Chondrocyte (in vitro differentiated cells): ENCODE measurements around the gene DOC2A. TPM values are rescaled to one million over a fixed set of nuclear protein-coding genes. Genes with fewer than 3 reads are reported as not detected.

ENCODE experiments used
- DNase-seq: peaks from one replicate; pipeline ENCODE4 v3.0.0; 2021; ENCODE audit warnings: mixed read lengths, low spot score
- H3K27ac Mint-ChIP-seq: one replicate; pipeline ENCODE4 v1.8.0; 2021; ENCODE audit warnings: mild to moderate bottlenecking, moderate library complexity, mixed read lengths; ENCODE audit not compliant: unreplicated experiment
- H3K27me3 Mint-ChIP-seq: 2 replicates; pipeline ENCODE4 v1.8.0; 2021; ENCODE audit warnings: low read depth, mixed read lengths
- H3K36me3 Mint-ChIP-seq: 2 replicates; pipeline ENCODE4 v1.8.0; 2021; ENCODE audit warnings: low read depth, mixed read lengths
- H3K4me1 Mint-ChIP-seq: 2 replicates; pipeline ENCODE4 v1.8.0; 2021; ENCODE audit warnings: low read depth, mild to moderate bottlenecking, mixed read lengths
- H3K4me3 Mint-ChIP-seq: one replicate; pipeline ENCODE4 v1.8.0; 2021; ENCODE audit warnings: mild to moderate bottlenecking, moderate library complexity, mixed read lengths; ENCODE audit not compliant: unreplicated experiment
- H3K9me3 Mint-ChIP-seq: 2 replicates; pipeline ENCODE4 v1.8.0; 2021; ENCODE audit warnings: low read depth, mixed read lengths
- total RNA-seq: library from RNA; stranded (reverse); gene quantifications from 3 replicates; pipeline ENCODE4 v1.2.1, GENCODE V29; 2021
- TF ChIP-seq, protein P1 (sequence below): fragments of 200-600 bp; sonication (generic); IDR thresholded peaks from 2 replicates; pipeline ENCODE4 v1.5.0; 2021; ENCODE audit warnings: antibody characterized with exemption, mild to moderate bottlenecking, moderate library complexity

Gene DOC2A
- total RNA-seq, 1 donor from 2014 or later, result 0.15 TPM

DNA sequence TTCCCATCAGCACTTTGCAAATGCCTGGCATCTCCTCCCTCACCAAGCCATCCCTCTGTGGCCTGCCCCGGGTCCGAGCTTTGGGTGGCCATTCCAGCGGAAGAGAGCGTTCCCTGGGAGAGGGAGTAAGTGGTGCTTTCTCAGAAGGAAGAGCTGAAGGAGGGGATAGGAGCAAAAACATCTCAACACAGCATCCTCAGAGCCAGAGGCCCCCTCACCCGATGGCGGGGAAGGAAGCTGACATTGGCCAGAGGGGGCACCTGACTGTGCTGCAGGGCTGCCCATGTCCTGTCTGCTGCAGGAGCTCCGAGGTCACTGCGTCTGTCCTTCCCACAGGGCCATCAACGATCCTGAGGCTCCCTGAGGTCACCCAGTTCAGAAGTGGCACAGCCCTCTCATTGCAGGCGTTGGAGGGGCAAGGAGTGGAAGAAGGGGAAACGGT lies 20.7 kb upstream of the DOC2A start:
- Mint-ChIP-seq H3K4me3 (no peak overlapping the region), H3K36me3 (no peaks in the 10 kb centered on the region), H3K9me3 (no peaks in the 10 kb centered on the region), H3K27ac (no peak overlapping the region), H3K27me3 (peaks cover 51% of the 10 kb centered on the region), H3K4me1 (peaks cover 3% of the 10 kb centered on the region)
- TF ChIP-seq, protein P1, sequence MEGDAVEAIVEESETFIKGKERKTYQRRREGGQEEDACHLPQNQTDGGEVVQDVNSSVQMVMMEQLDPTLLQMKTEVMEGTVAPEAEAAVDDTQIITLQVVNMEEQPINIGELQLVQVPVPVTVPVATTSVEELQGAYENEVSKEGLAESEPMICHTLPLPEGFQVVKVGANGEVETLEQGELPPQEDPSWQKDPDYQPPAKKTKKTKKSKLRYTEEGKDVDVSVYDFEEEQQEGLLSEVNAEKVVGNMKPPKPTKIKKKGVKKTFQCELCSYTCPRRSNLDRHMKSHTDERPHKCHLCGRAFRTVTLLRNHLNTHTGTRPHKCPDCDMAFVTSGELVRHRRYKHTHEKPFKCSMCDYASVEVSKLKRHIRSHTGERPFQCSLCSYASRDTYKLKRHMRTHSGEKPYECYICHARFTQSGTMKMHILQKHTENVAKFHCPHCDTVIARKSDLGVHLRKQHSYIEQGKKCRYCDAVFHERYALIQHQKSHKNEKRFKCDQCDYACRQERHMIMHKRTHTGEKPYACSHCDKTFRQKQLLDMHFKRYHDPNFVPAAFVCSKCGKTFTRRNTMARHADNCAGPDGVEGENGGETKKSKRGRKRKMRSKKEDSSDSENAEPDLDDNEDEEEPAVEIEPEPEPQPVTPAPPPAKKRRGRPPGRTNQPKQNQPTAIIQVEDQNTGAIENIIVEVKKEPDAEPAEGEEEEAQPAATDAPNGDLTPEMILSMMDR, result no peak
- DNase-seq, result no peak

GRCh38 chr16:30030841-30031413 lies 20.1 kb upstream of the DOC2A start, which contains the start of gene TLCD3B:
TSS of gene TLCD3B (minus strand) at chr16:30031271. CDS start at chr16:30030527, 744 bp downstream.
- DNase-seq, result no peak
- peaks cover 47% of the 10 kb centered on the region for H3K27me3 Mint-ChIP-seq

DNA sequence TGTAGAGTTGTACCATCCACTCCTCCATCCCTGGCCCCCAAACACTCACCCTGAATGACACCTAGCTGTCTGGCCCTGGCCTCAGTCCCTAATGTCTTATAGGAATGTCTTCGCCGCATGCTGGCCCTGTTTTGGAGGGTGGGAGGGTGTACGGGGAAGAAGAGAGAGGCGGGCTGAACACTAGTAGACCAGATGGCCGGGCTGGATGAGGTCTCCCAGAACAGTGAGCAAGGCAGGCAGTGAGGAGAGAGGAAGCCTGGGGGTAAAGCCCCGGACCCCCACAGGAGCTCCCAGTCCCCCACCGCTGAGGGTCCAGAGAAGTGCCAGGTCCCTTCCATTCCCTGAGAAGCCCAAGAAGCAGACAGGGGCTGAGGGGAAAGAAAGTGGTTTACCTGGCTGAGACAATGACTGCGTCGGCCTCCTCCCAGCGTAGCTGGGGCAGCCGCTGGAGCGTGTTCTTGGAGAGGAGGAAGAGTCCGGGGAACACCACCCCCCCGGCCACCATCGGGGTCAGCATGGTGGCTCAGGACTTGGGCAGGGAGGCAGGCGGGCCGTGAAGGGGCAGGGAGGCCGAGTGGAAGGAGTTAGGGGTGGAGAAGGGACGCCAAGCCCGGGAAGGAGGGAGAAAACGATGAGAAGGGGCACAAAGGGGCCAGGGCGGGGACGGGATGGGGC lies 19.3 kb upstream of the DOC2A start:
- TF ChIP-seq, protein P1, result no peak
- Mint-ChIP-seq H3K27me3 (peaks cover 42% of the 10 kb centered on the region), H3K36me3 (no peaks in the 10 kb centered on the region), H3K4me1 (peaks cover 3% of the 10 kb centered on the region), H3K27ac (no peak overlapping the region), H3K4me3 (no peak overlapping the region), H3K9me3 (no peaks in the 10 kb centered on the region)
- DNase-seq, result no peak

More at GRCh38 chr16:30030841-30031413, 20.1 kb upstream of the DOC2A start, which contains the start of gene TLCD3B:
- no peaks in the 10 kb centered on the region for H3K36me3 Mint-ChIP-seq
- peak within 1 kb of the TSS; percentile 40 for H3K4me3 Mint-ChIP-seq
- no peak within 1 kb of the TSS for H3K27ac Mint-ChIP-seq
- no peaks in the 10 kb centered on the region for H3K9me3 Mint-ChIP-seq
- TF ChIP-seq, protein P1, result peak; percentile 13
- H3K4me1 Mint-ChIP-seq, result peaks cover 3% of the 10 kb centered on the region

DNA sequence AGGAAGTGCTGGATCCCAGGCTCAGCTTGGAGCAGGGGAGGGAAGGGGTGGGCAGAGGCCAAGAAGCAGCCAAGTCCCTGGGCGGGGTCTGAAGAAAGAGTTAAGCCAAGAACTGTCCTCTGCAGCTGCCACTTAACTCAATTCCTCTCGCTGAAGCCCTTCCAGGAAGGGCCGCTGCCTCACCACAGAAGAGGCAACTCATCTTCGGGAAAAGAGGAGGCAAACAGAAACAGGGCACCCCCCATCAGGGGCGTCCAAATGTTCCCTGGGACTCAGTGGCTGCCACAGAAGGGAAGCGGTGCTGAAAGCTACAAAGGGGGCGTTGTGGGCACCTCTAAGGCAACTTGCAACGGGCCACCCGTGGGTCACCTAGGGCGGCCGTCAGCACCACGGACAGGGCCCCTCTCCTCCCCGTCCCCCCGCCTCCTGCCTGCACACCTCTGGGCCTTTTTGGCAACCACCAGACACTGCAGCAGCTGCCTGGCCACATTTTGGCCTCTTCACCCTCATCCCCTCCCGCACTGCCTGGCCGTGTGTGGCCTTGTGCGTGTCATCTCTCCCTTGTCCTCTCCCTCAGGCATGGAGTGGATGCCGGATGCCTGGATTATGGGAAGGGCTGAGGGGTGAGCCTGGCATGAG lies 17.7 kb upstream of the DOC2A start:
- DNase-seq, result no peak
- Mint-ChIP-seq H3K9me3 (no peaks in the 10 kb centered on the region), H3K27ac (no peak overlapping the region), H3K27me3 (peaks cover 42% of the 10 kb centered on the region), H3K4me1 (peaks cover 3% of the 10 kb centered on the region), H3K36me3 (no peaks in the 10 kb centered on the region), H3K4me3 (no peak overlapping the region)
- TF ChIP-seq, protein P1, result no peak
